OCI-LY7 (cell line): Measurements from ENCODE around the gene ANKS1B.

ENCODE experiments used
- CTCF ChIP-seq: fragments of 200-600 bp; sonication (generic); conservative IDR thresholded peaks from 2 replicates; pipeline ENCODE4 v1.5.1; 2014; ENCODE audit warnings: mild to moderate bottlenecking, antibody characterized with exemption, low read length, moderate library complexity, mixed read lengths
- EZH2phosphoT487 ChIP-seq: fragments of 200-600 bp; sonication (generic); IDR thresholded peaks from 2 replicates; pipeline ENCODE4 v1.6.1; 2018; ENCODE audit warnings: low read depth, borderline replicate concordance, mild to moderate bottlenecking, mixed run types, antibody characterized with exemption, low read length, moderate library complexity, mixed read lengths

- TF ChIP-seq CTCF, result no peak
- no peak for TF ChIP-seq EZH2phosphoT487
These were observed 530.7 kb downstream of the ANKS1B start for GRCh38 chr12:99453836-99454538.
